Measurements from ENCODE around the gene MAST4.

MAST4 gene

GRCh38 chr5:67141644-67142043 is 545.5 kb downstream of the MAST4 start:
- DNase-seq (ENCODE audit: extremely low read depth, insufficient read length), result no peak
- Histone ChIP-seq H3K4me3 (replicated peaks; ENCODE audit: low read depth, low read length) (no peak overlapping the region), H3K36me3 (ENCODE audit: control insufficient read depth, insufficient read depth, low read length) (no peaks in the 10 kb centered on the region), H3K27me3 (replicated peaks; ENCODE audit: control insufficient read depth, insufficient read depth, low read length) (no peaks in the 10 kb centered on the region; the same call in 1 of the 2 replicates)
- no peak for TF ChIP-seq CTCF (IDR thresholded peaks at IDR 0.05; ENCODE audit: insufficient read depth, low read length, poor library complexity, severe bottlenecking)

- H3K4me3 ChIP-seq (replicated peaks; ENCODE audit: low read depth, low read length), result no peak overlapping the region
- no peaks in the 10 kb centered on the region; the same call in none of the 2 replicates for H3K27me3 ChIP-seq (replicated peaks; ENCODE audit: control insufficient read depth, insufficient read depth, low read length)
- no peak for TF ChIP-seq CTCF (IDR thresholded peaks at IDR 0.05; ENCODE audit: insufficient read depth, low read length, poor library complexity, severe bottlenecking)
- no peak for DNase-seq (ENCODE audit: extremely low read depth, insufficient read length)
- H3K36me3 ChIP-seq (ENCODE audit: control insufficient read depth, insufficient read depth, low read length), result no peaks in the 10 kb centered on the region
These were observed 546.6 kb downstream of the MAST4 start for GRCh38 chr5:67142816-67143215.

GRCh38 chr5:67143549-67143948 is 547.4 kb downstream of the MAST4 start:
- no peaks in the 10 kb centered on the region for H3K36me3 ChIP-seq (ENCODE audit: control insufficient read depth, insufficient read depth, low read length)
- H3K27me3 ChIP-seq (replicated peaks; ENCODE audit: control insufficient read depth, insufficient read depth, low read length), result no peaks in the 10 kb centered on the region; the same call in none of the 2 replicates
- no peak for TF ChIP-seq CTCF (IDR thresholded peaks at IDR 0.05; ENCODE audit: insufficient read depth, low read length, poor library complexity, severe bottlenecking)
- H3K4me3 ChIP-seq (replicated peaks; ENCODE audit: low read depth, low read length), result no peak overlapping the region
- no peak for DNase-seq (ENCODE audit: extremely low read depth, insufficient read length)

- TF ChIP-seq CTCF (IDR thresholded peaks at IDR 0.05; ENCODE audit: insufficient read depth, low read length, poor library complexity, severe bottlenecking), result no peak
- no peak for DNase-seq (ENCODE audit: extremely low read depth, insufficient read length)
- Histone ChIP-seq H3K27me3 (replicated peaks; ENCODE audit: control insufficient read depth, insufficient read depth, low read length) (no peaks in the 10 kb centered on the region; the same call in none of the 2 replicates), H3K4me3 (replicated peaks; ENCODE audit: low read depth, low read length) (no peak overlapping the region), H3K36me3 (ENCODE audit: control insufficient read depth, insufficient read depth, low read length) (no peaks in the 10 kb centered on the region)
These were observed 548.0 kb downstream of the MAST4 start for GRCh38 chr5:67144183-67144639.

GRCh38 chr5:67146574-67146973 is 550.4 kb downstream of the MAST4 start:
- peaks cover 1% of the 10 kb centered on the region for H3K27me3 ChIP-seq (replicated peaks; ENCODE audit: control insufficient read depth, insufficient read depth, low read length)

More at GRCh38 chr5:67146574-67146973, 550.4 kb downstream of the MAST4 start:
- Histone ChIP-seq H3K4me3 (replicated peaks; ENCODE audit: low read depth, low read length) (no peak overlapping the region), H3K36me3 (ENCODE audit: control insufficient read depth, insufficient read depth, low read length) (no peaks in the 10 kb centered on the region)
- DNase-seq (ENCODE audit: extremely low read depth, insufficient read length), result no peak
- TF ChIP-seq CTCF (IDR thresholded peaks at IDR 0.05; ENCODE audit: insufficient read depth, low read length, poor library complexity, severe bottlenecking), result no peak

Data from GM06990 (cell line).